Thyroid gland (tissue), 4 donors: ENCODE data around the gene L3HYPDH. TPM values are rescaled to one million over a fixed set of nuclear protein-coding genes. Genes with fewer than 3 reads are reported as not detected.

Experiments
- DNase-seq, 2 donors: peaks; one replicate each; pipeline ENCODE4 v3.0.0-alpha.2; 2019
- H3K27ac ChIP-seq, 3 donors: fragments of 200-600 bp; sonication (generic); 1 replicate in 2 of 3; 2 replicates in 1 of 3; pipeline ENCODE4 v1.5.1; 2016 to 2019; ENCODE audit warnings: mild to moderate bottlenecking in 1 of 3, moderate library complexity in 1 of 3
- H3K27me3 ChIP-seq: fragments of 200-600 bp; sonication (generic); one replicate; pipeline ENCODE4 v1.5.1; 2019
- H3K36me3 ChIP-seq, 2 donors: fragments of 200-600 bp; sonication (generic); one replicate each; pipeline ENCODE4 v1.5.1; 2016 to 2019
- H3K4me1 ChIP-seq, 2 donors: fragments of 200-600 bp; sonication (generic); one replicate each; pipeline ENCODE4 v1.5.1; 2017 to 2019
- H3K4me3 ChIP-seq, 3 donors: fragments of 200-600 bp; sonication (generic); replicated peaks in 1 of 3; 1 replicate in 2 of 3; 2 replicates in 1 of 3; pipeline ENCODE4 v1.5.1; 2016; ENCODE audit warnings: mild to moderate bottlenecking in 1 of 3
- H3K9me3 ChIP-seq: fragments of 200-600 bp; sonication (generic); one replicate; pipeline ENCODE4 v1.5.1; 2017
- POLR2A ChIP-seq, 2 donors: fragments of 450-650 bp; IDR thresholded peaks; one replicate each; pipeline ENCODE4 v1.6.1; 2017; ENCODE audit warnings: antibody characterized with exemption in 2 of 2, mild to moderate bottlenecking in 2 of 2, moderate library complexity in 1 of 2
- WGBS, 2 donors: methylation state at CpG; one replicate each; pipeline ENCODE4 v1.1.5; 2017; 5-methylcytosine and 5-hydroxymethylcytosine counted together
- intact Hi-C: fragments of 100-400 bp; cut with DNase I; formaldehyde crosslinking; loops from one replicate; pipeline ENCODE4 v1.15.1; 2023
- total RNA-seq, 4 donors: library from RNA; depleted of rRNA; stranded (reverse); fragments of >200 nt; gene quantifications; one replicate each; pipeline ENCODE4 v1.2.3, GENCODE V29; 2016
- TF ChIP-seq, protein P1 (sequence below), 6 experiments: fragments of 200-600 bp in 3 of 6; fragments of 450-650 bp in 3 of 6; sonication (generic) in 3 of 6; IDR thresholded peaks; one replicate each; pipeline ENCODE4 v1.5.1; 2016 to 2019; ENCODE audit warnings: antibody characterized with exemption in 6 of 6, mild to moderate bottlenecking in 2 of 6, inconsistent platforms in 1 of 6, moderate library complexity in 1 of 6

Gene L3HYPDH
- total RNA-seq, 4 donors from 2014 or later = 54.8 to 97.7 (median 81.2) TPM

DNA sequence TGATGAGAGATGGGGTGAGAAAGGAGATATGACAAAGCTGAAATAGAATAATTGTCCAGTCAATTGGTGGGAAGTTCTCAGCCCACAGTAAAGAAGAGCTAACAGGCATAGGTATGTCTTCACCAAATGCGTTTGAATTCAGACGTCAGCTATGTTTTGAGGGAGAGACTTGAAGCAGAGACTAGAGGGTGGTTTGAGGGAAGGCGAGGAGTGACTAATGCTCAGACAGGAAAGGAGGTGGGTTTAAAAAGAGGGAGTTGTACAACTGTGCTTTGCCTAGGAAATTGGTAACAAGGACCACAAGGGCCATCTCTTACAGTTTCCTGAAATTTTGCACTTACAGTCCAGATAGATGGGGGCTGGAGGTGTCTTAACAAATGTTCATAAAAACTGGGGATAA, 6.5 kb upstream of the L3HYPDH start:
- H3K36me3 ChIP-seq = peaks cover 0 to 4% of the 10 kb centered on the region in 2 donors
- H3K4me1 ChIP-seq = peaks cover 4 to 6% of the 10 kb centered on the region in 2 donors
- H3K9me3 ChIP-seq = no peaks in the 10 kb centered on the region
- DNase-seq = no peak
- no peak overlapping the region for H3K27ac ChIP-seq
- no peak overlapping the region for H3K4me3 ChIP-seq
- no peak for TF ChIP-seq POLR2A (IDR thresholded peaks at IDR 0.05)
- TF ChIP-seq, protein P1, sequence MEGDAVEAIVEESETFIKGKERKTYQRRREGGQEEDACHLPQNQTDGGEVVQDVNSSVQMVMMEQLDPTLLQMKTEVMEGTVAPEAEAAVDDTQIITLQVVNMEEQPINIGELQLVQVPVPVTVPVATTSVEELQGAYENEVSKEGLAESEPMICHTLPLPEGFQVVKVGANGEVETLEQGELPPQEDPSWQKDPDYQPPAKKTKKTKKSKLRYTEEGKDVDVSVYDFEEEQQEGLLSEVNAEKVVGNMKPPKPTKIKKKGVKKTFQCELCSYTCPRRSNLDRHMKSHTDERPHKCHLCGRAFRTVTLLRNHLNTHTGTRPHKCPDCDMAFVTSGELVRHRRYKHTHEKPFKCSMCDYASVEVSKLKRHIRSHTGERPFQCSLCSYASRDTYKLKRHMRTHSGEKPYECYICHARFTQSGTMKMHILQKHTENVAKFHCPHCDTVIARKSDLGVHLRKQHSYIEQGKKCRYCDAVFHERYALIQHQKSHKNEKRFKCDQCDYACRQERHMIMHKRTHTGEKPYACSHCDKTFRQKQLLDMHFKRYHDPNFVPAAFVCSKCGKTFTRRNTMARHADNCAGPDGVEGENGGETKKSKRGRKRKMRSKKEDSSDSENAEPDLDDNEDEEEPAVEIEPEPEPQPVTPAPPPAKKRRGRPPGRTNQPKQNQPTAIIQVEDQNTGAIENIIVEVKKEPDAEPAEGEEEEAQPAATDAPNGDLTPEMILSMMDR (IDR thresholded peaks at IDR 0.05) = no peak
- WGBS, 2 donors = 92 to 93% methylated on average over 3 of the region's 3 CpGs
- no peaks in the 10 kb centered on the region for H3K27me3 ChIP-seq
- intact Hi-C loops = no loop called here

DNA sequence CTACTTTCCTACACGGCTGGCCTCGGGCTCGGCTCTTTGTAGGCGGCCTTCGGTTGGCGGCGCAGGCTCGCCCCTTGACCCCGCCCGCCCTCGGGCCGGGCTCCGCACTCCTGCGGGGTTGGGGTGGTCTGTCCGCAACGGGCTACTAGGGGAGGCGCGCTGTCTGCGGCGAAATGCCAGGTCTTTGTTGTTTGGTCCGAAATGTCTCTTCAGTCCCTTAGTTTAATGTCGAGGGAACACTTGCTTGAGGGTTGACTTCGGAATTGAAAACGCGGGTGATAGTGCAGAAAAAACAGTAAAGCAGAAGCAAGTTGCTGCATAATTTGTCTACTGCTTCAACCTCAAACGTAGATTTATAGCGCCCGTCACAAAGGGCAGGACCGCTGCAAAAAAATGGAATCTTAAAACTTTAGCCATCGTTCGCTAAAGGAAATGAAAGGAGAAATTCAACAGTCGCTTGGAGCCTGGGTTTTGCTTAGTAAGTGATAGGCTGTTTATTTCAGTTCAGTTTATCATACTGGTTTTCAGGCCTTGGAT, 499 bp upstream of the L3HYPDH start:
- Histone ChIP-seq H3K36me3 (no peaks in the 10 kb centered on the region), H3K27ac (peak overlapping the region; percentile 80 to 94 (median 92)), H3K27me3 (no peaks in the 10 kb centered on the region), H3K9me3 (no peaks in the 10 kb centered on the region), H3K4me3 (peak overlapping the region; percentile 89 to 96 (median 95)), H3K4me1 (peaks cover 29 to 32% of the 10 kb centered on the region in 2 donors)
- no peak for TF ChIP-seq POLR2A (IDR thresholded peaks at IDR 0.05)
- TF ChIP-seq, protein P1 (IDR thresholded peaks at IDR 0.05) = no peak
- no peak for DNase-seq
- 0 to 1% methylated on average over 32 of the region's 32 CpGs for WGBS, 2 donors
- intact Hi-C loops = no loop called here

DNA sequence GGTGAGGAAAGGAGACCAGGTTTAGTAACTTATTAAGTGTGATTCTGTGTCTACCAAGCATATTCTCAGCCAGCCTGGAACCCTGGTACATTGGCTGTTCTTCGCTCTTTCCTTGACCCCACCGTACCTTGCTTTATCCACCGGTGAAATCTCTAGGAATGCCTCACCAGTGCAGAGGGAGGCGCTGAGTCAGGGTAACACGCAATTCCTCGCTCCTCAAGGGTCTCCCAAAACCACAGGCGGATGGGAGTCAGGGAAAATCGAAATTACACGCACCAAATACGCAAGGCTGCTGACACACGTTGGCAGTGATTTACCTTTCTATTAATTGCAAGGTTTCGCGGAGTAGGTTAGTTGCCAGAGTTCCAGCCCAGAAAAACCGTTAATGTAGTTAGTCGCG, 845 bp downstream of the L3HYPDH start:
- H3K4me1 ChIP-seq = peaks cover 29 to 32% of the 10 kb centered on the region in 2 donors
- 5 to 7% methylated on average over 14 to 16 of the region's 16 CpGs for WGBS, 2 donors
- peak overlapping the region; percentile 80 to 94 (median 92) for H3K27ac ChIP-seq
- DNase-seq = no peak
- peak overlapping the region; percentile 77 to 95 (median 89) for H3K4me3 ChIP-seq
- TF ChIP-seq POLR2A (IDR thresholded peaks at IDR 0.05) = no peak
- TF ChIP-seq, protein P1 (IDR thresholded peaks at IDR 0.05) = no peak
- no peaks in the 10 kb centered on the region for H3K9me3 ChIP-seq
- peaks cover 0 to 4% of the 10 kb centered on the region in 2 donors for H3K36me3 ChIP-seq
- intact Hi-C loops = no loop called here
- no peaks in the 10 kb centered on the region for H3K27me3 ChIP-seq

DNA sequence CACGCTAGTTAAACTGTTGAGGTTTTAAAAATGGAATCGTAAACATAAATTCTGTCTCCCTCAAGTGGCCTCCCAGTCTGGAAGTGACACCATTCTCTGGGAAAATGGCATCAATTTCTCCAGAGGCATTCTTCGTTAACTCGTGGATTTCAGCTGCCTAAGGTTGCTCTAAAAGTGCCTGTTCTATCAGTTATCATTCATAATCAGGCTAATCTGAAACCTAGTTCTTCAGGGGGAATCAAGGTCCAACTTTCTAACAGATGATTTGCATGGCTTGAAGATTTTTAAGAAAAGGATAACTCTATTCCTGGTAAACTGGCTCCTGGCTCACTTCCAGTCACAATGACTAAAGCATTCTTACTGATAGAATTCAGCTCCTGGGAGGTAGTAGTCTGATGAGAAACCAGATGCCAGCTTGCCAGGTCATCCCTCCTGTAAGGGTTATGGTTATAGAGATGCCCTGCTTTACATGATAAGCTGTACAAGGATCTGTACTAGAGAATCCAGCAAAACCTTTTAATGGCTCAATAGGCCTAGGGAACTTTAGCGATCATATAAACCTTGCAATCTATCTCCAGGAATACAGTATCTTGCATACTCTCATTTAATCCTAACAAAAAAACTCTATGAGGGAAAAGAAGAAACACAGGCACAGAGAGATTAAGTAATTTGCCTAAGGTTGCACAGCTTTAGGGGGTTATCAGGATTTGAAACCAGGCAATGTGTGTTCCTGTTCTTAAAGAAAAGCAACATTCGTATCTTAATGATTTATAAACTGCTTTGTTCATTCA, 1.5 kb downstream of the L3HYPDH start:
- H3K9me3 ChIP-seq = no peaks in the 10 kb centered on the region
- peak; percentile 62 to 71 for DNase-seq
- H3K27me3 ChIP-seq = no peaks in the 10 kb centered on the region
- intact Hi-C loops = no loop called here
- H3K36me3 ChIP-seq = peaks cover 0 to 9% of the 10 kb centered on the region in 2 donors
- peak overlapping the region; percentile 80 to 94 (median 92) for H3K27ac ChIP-seq
- 72 to 73% methylated on average over 6 of the region's 6 CpGs for WGBS, 2 donors
- TF ChIP-seq POLR2A (IDR thresholded peaks at IDR 0.05) = peak in 1 of 2 donors; percentile 33
- TF ChIP-seq, protein P1 (IDR thresholded peaks at IDR 0.05) = no peak
- H3K4me3 ChIP-seq = peak overlapping the region; percentile 77 to 95 (median 89)
- peaks cover 29 to 32% of the 10 kb centered on the region in 2 donors for H3K4me1 ChIP-seq
